ENCODE results near the gene ELMO1. TPM values are rescaled to one million over a fixed set of nuclear protein-coding genes. Genes with fewer than 3 reads are reported as not detected.

The ELMO1 gene
- total RNA-seq, 4 donors from 2014 or later: 24.6 to 120 (median 71.9) TPM

DNA sequence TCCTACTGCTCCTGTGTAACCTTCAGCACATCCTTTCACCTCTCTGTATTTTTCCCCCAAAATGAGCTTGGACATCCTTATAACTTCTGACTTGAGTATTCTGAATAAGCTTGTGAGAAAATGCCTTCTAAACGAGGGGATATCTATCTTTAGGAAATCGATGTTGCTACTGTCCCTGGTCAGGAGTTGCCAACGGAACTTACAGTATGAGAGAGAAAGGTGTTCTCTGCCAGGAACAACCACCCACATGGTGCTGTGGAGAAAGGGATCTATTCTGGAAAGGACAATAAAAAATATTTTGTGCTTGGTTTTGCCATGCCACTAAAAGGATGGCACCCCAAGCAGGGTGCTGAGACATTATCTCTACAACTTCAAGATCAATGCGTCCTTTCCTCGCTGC is 537.8 kb downstream of the ELMO1 start:
- whole genome bisulfite sequencing, 2 donors (ENCODE audit: low coverage in 1 of 2): 94 to 100% methylated on average over 2 to 5 of the region's 5 CpGs
- Histone ChIP-seq H3K4me1 (no peaks in the 10 kb centered on the region), H3K4me3 (no peak overlapping the region), H3K36me3 (no peaks in the 10 kb centered on the region), H3K27ac (no peak overlapping the region), H3K27me3 (no peaks in the 10 kb centered on the region), H3K9me3 (no peaks in the 10 kb centered on the region)
- TF ChIP-seq POLR2AphosphoS5 (IDR thresholded peaks at IDR 0.05) (no peak), POLR2A (IDR thresholded peaks at IDR 0.05) (no peak)
- TF ChIP-seq, protein P1, sequence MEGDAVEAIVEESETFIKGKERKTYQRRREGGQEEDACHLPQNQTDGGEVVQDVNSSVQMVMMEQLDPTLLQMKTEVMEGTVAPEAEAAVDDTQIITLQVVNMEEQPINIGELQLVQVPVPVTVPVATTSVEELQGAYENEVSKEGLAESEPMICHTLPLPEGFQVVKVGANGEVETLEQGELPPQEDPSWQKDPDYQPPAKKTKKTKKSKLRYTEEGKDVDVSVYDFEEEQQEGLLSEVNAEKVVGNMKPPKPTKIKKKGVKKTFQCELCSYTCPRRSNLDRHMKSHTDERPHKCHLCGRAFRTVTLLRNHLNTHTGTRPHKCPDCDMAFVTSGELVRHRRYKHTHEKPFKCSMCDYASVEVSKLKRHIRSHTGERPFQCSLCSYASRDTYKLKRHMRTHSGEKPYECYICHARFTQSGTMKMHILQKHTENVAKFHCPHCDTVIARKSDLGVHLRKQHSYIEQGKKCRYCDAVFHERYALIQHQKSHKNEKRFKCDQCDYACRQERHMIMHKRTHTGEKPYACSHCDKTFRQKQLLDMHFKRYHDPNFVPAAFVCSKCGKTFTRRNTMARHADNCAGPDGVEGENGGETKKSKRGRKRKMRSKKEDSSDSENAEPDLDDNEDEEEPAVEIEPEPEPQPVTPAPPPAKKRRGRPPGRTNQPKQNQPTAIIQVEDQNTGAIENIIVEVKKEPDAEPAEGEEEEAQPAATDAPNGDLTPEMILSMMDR (IDR thresholded peaks at IDR 0.05): no peak
- no peak for DNase-seq
- intact Hi-C loops (cut with DNase I; ENCODE audit: low total_unique reads): no loop called here
- in situ Hi-C loops (cut with MboI; ENCODE audit: low pct_ligation_motif_present in 1 of 4, low pct_unique_long_range_greater_than_20kb in 1 of 4, low sequenced_read_pairs in 3 of 4): no loop called here

GRCh38 chr7:36910401-36910800 is 538.3 kb downstream of the ELMO1 start:
- Histone ChIP-seq H3K27me3 (no peaks in the 10 kb centered on the region), H3K4me1 (no peaks in the 10 kb centered on the region), H3K36me3 (no peaks in the 10 kb centered on the region), H3K27ac (no peak overlapping the region), H3K9me3 (no peaks in the 10 kb centered on the region), H3K4me3 (no peak overlapping the region)
- intact Hi-C loops (cut with DNase I; ENCODE audit: low total_unique reads) (no loop called here), in situ Hi-C loops (cut with MboI; ENCODE audit: low pct_ligation_motif_present in 1 of 4, low pct_unique_long_range_greater_than_20kb in 1 of 4, low sequenced_read_pairs in 3 of 4) (no loop called here)
- DNase-seq: no peak
- TF ChIP-seq EP300 (IDR thresholded peaks at IDR 0.05; ENCODE audit: low read depth): no peak
- no peak for TF ChIP-seq POLR2AphosphoS5 (IDR thresholded peaks at IDR 0.05)
- 70 to 80% methylated on average over 3 of the region's 3 CpGs for WGBS, 2 donors (ENCODE audit: low coverage in 1 of 2)

DNA sequence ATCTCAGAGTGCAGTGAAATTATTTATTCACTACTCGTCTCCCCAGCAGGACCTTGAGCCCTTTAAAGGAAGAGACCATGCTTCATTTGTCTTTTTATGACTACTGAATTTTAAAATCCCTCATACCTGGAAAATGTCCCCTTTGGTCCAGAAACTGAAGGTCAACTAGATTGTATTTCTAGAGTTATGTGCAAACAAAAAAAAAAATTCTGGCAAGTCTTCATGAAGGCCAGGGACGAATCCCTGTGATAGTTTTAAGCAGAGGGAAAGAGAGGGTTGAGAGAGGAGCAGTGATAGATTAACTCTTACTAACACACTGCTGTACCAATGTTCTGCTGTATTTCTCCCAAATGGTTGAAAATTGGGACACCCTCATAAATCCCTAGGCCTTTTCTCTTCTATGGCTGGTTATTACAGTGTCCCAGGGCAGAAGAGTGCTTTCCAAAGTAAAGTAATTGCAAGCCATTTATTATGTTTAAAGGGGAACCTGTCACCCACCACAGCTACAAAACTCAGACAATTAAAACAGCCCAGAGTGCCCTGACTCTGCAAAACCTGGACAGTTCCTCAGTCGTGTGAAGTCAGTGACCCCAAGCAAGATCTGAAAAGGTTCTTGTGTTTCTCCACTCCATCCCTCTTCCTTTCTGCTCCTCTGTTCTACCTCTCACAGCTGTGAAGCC is 541.6 kb downstream of the ELMO1 start:
- TF ChIP-seq EP300 (IDR thresholded peaks at IDR 0.05; ENCODE audit: low read depth) (no peak), POLR2AphosphoS5 (IDR thresholded peaks at IDR 0.05) (no peak), POLR2A (IDR thresholded peaks at IDR 0.05) (no peak)
- TF ChIP-seq, protein P1 (IDR thresholded peaks at IDR 0.05): no peak
- Histone ChIP-seq H3K4me3 (no peak overlapping the region), H3K27ac (no peak overlapping the region), H3K9me3 (no peaks in the 10 kb centered on the region), H3K4me1 (no peaks in the 10 kb centered on the region), H3K36me3 (no peaks in the 10 kb centered on the region), H3K27me3 (no peaks in the 10 kb centered on the region)
- in situ Hi-C loops (cut with MboI; ENCODE audit: low pct_ligation_motif_present in 1 of 4, low pct_unique_long_range_greater_than_20kb in 1 of 4, low sequenced_read_pairs in 3 of 4): no loop called here
- intact Hi-C loops (cut with DNase I; ENCODE audit: low total_unique reads): no loop called here
- 39 to 47% methylated on average over 3 of the region's 3 CpGs for WGBS, 2 donors (ENCODE audit: low coverage in 1 of 2)
- no peak for DNase-seq

DNA sequence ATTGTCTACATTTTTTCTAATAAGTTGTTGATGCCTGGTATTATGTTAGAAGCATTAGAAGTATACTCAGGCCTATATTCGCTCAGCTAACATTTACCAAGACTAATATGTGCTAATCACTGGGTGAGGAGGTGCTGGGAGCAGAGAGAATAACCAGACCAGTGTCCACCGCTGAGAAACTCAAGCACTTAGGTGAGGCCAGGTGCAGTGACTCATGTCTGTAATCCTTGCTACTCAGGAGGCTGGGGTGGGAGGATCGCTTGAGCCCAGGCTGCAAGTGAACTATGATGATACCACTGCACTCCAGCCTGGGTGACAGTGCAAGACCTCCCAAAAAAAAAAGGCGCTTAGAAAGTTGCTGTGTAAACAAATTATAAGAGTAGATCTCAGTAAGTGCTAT is 542.2 kb downstream of the ELMO1 start:
- no peak overlapping the region for H3K4me3 ChIP-seq
- in situ Hi-C loops (cut with MboI; ENCODE audit: low pct_ligation_motif_present in 1 of 4, low pct_unique_long_range_greater_than_20kb in 1 of 4, low sequenced_read_pairs in 3 of 4): no loop called here
- H3K27ac ChIP-seq: no peak overlapping the region
- TF ChIP-seq POLR2A (IDR thresholded peaks at IDR 0.05) (no peak), EP300 (IDR thresholded peaks at IDR 0.05; ENCODE audit: low read depth) (no peak), POLR2AphosphoS5 (IDR thresholded peaks at IDR 0.05) (no peak)
- TF ChIP-seq, protein P1 (IDR thresholded peaks at IDR 0.05): no peak
- no peaks in the 10 kb centered on the region for H3K4me1 ChIP-seq
- DNase-seq: no peak
- no peaks in the 10 kb centered on the region for H3K27me3 ChIP-seq
- H3K36me3 ChIP-seq: no peaks in the 10 kb centered on the region
- no peaks in the 10 kb centered on the region for H3K9me3 ChIP-seq
- intact Hi-C loops (cut with DNase I; ENCODE audit: low total_unique reads): no loop called here
- WGBS, 2 donors (ENCODE audit: low coverage in 1 of 2): 79 to 83% methylated on average over 2 to 4 of the region's 4 CpGs

DNA sequence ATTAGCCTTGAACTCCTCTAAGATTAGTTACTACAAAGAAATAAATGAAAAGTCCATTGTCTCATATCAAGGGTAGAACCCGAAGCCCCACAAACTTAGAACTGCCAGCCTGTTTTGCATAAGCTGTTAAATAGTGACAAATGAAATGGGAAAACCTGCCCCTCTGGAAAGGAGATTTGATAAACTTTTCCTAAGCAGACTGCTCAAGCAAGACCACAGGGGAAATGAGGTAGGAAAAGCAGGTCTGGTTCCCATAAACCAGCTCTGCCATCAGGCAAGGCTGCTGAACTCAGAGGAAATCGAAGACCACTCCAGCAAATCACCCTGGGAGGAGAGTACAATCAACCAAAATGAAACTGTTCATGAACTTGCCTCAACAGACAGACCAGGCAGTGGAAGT is 542.8 kb downstream of the ELMO1 start:
- intact Hi-C loops (cut with DNase I; ENCODE audit: low total_unique reads) (no loop called here), in situ Hi-C loops (cut with MboI; ENCODE audit: low pct_ligation_motif_present in 1 of 4, low pct_unique_long_range_greater_than_20kb in 1 of 4, low sequenced_read_pairs in 3 of 4) (no loop called here)
- Histone ChIP-seq H3K27me3 (no peaks in the 10 kb centered on the region), H3K36me3 (no peaks in the 10 kb centered on the region), H3K27ac (no peak overlapping the region), H3K4me3 (no peak overlapping the region), H3K9me3 (no peaks in the 10 kb centered on the region), H3K4me1 (no peaks in the 10 kb centered on the region)
- WGBS, 2 donors (ENCODE audit: low coverage in 1 of 2): 84 to 89% methylated on average over 1 to 2 of the region's 2 CpGs
- TF ChIP-seq POLR2A (IDR thresholded peaks at IDR 0.05): no peak
- TF ChIP-seq, protein P1 (IDR thresholded peaks at IDR 0.05): no peak
- no peak for TF ChIP-seq EP300 (IDR thresholded peaks at IDR 0.05; ENCODE audit: low read depth)
- no peak for DNase-seq

All from transverse colon (tissue), 4 donors.